GM18499 (cell line): ENCODE results near the gene FAM83C.
"Not testable (repeated sequence)": the region's sequence is repeated elsewhere in the genome, so short reads cannot be mapped to it uniquely, and the experiment has no call there.

Experiments
- ATAC-seq: cut with Tn5 transposase; IDR thresholded peaks from one replicate; pipeline ENCODE4 v1.9.1; 2021; ENCODE audit warnings: moderate number of reproducible peaks; ENCODE audit not compliant: insufficient read depth, unreplicated experiment

Gene FAM83C

DNA sequence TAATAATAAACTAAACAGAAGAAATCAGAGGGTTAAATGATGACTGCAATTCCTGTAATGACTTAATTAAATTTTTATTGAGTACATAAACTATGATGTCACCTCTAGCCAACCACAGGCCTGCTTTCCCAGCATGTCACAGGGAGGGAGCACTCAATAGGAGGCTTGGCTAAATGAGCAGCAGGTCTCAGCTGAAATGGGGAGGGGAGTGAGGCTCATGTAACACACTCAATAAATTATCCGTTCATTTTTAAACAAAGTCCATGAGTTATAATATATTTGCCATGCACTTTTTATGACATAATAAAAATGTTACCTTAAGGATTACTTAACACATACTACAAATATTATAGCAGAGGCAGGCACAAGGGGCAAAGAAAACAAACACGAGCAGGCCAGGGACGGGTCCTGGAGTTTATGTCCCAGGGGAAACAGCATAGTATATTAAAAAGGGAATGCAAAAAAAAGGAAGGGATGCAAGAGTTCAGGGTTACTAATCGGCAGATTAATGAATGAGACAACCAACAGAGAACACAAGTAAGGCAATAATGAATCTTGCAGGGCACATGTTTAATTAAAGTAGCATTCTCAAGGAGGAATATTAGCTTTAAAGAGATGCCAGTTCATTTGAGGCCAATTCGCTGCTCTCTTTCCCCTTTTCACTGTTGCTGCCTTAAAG lies 27.1 kb upstream of the FAM83C start:
- no peak for ATAC-seq

DNA sequence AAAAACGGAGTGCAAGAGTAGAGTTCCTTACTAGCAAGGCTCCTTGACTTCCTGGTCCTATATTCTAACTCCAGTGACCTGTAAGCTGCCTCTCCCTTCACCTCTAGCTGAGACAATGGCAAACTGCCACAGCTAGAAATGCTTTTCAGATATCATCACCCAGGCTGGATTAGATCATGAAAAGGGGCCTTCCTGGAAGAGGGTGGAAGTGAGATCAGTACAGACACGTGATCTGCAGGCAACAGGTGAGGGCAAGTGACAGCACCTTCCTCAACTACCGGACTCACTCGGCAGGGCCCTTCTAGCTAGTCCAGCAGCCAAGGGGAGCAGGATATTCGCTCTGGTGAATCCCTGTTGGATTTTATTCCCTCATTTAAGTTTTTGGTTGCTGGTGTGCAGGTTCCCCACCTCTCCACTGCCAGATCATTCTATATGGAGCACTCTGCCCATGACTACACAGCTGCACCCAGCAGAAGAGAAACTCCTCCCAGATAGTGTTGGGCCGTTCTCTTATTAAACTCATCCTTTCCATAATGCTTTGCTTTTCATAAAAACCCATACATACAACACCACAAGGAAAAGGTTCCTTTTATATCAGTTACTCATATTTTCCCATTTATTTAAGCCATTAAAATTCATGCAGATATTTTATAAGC lies 26.4 kb upstream of the FAM83C start:
- ATAC-seq = no peak

DNA sequence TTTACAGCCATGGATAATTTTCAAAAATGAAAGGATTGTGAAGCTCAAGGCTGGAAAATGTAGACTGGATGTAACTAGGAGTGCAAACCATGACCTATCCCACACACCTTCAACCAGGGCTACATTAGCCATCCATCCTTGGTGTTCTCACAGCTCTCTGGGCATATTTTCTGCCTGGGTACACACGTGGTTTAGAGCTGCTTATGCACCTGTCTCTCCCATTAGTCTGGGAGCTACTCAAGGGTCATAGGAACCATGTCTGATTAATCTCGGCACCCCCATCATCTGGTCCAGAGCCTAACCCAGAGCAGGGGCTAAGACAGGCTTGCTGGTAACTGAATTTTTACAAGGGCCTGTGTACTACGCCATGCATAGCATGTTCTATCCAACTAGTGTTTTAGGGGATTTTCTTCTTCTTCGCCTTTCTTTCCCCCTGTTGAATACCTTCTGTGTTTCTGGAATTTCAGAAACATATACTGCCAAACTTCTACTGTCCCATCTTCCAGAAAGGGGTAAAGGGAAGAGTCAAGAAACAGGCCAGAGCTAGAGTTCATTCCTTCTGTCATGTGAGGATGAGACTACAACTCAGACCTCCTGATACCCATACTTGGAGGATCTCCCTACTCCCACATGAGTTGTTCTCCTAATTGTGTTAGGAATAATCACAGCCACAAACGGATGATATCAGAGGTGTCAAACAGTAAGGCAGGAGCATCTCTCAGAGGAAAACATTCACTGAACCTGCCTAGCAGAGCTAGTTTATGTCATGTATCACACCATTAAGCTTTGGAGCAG lies 25.4 kb upstream of the FAM83C start:
- ATAC-seq = no peak

DNA sequence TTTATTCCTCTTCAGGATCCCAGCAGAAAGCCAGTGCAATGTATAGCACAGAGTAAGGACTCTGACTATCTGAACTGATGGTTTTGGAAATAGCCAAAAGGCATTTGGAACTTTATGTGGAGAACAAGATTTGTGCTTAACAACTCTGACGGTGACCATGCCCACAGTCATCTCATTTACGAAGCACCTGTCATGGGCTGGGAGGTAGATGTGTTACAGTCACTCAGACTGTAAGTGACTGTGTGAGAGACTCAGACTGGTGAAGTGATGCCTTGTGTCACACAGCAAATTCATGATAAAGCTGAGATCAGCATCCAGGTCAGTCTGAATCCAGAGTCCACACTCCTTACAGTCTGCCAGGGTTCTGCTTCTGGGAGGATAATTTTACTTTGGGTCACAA lies 23.9 kb upstream of the FAM83C start:
- ATAC-seq = no peak

DNA sequence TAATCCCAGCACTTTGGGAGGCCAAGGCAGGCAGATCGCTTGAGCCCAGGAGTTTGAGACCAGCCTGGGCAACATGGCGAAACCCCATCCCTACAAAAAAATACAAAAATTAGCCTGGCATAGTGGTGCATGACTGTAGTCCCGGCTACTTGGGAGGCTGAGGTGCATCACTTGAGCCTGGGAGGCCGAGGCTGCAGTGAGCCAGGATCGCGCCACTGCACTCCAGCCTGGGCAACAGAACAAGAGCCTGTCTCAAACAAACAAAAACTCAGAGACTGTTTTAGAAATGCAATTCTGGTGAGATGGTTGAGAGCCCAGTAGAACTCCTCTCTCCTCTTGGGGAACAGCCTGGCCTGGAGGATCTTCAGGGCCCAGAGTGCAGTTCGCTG lies 23.4 kb upstream of the FAM83C start:
- not testable (repeated sequence) for ATAC-seq

DNA sequence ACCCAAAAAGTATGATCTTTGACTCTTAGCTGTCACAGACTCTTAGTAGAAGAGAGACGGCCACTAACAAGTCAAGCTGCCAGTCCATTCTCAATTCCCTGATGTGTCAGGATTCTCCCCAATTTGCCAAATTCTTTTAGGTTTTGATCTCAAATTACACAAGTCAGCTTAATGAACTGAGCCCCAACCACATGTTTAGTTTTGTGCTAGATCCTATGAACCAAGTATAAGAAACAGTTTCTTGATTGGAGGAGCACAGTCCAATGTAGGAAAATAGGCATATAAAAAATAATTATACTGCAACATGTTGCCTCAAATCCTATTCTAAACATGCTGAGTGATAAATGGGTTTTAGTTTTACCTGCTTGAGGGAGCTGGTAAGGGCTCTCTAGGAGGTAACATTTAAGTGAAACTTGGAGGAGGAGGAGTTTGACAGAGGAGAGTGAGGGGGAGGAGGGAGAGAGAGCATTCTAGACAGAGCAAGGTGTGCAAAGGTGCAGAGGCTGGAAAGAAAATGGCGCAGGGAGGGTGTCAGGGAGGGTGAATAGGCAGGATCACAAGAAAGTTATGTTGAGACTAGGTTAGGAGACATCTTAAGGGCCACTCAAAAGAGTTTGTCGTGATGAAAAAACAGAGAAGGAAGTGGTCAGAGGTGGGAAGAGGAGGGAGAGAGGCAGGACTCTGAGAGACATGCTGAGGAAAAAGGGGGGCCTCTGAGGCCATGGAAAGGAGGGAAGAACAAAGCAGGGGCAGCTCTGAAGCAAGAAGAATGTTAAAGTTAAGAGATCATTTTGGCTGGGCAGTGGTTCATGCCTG lies 22.8 kb upstream of the FAM83C start:
- ATAC-seq = no peak

DNA sequence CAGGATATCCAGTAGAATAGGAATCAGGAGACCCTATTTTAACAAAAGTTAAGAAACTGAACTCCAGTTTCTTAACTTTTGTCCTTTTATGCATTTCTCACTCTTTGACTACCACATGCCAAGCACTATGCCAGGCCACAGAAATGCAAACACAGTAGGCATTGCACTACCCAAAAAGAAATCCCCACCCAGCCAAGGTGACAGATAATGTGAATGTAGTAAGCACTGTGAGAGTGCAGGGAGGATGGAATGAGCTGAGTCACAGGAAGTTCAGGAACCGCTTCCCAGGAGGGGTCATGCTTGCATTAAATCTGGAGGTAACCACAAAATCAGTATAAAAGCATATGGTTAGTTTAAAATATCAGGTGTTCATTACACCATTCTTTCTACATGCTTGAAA lies 20.1 kb upstream of the FAM83C start:
- ATAC-seq = no peak

DNA sequence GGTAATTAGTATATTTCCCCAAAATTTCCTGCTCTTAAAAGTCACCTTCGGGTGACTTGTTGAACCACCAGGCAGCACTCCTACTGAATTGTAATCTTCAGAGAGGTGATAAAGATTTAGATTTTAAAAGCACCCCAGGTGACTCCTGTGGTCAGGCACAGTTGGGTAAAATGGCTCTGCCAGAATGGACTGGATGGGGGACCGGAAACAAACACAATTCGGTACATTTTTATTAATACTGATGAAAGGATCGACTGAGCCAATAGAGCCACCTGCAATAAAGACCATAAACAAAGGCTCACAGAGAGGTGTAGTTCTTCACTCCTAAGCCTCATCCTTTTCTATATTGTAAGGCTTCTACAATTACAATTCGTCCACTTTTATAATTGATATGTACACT lies 19.6 kb upstream of the FAM83C start:
- no peak for ATAC-seq

DNA sequence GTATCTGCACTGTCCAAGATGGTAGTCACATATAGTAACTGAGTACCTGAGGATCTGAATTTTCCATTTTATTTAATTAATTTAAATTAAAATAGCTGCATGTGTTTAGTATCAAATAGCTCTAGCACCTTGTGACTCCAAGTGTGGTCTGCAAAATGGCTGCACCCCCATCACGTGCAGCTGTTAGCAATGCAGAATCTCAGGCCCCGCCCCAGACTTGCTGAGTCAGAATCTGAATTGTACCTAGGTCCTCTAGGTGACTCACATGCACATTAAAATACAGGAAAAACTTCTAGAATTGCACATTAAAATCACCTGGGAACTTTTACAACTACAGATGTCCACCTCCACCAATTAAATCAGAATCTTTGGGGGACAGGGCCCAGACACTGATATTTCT lies 19.2 kb upstream of the FAM83C start:
- no peak for ATAC-seq

DNA sequence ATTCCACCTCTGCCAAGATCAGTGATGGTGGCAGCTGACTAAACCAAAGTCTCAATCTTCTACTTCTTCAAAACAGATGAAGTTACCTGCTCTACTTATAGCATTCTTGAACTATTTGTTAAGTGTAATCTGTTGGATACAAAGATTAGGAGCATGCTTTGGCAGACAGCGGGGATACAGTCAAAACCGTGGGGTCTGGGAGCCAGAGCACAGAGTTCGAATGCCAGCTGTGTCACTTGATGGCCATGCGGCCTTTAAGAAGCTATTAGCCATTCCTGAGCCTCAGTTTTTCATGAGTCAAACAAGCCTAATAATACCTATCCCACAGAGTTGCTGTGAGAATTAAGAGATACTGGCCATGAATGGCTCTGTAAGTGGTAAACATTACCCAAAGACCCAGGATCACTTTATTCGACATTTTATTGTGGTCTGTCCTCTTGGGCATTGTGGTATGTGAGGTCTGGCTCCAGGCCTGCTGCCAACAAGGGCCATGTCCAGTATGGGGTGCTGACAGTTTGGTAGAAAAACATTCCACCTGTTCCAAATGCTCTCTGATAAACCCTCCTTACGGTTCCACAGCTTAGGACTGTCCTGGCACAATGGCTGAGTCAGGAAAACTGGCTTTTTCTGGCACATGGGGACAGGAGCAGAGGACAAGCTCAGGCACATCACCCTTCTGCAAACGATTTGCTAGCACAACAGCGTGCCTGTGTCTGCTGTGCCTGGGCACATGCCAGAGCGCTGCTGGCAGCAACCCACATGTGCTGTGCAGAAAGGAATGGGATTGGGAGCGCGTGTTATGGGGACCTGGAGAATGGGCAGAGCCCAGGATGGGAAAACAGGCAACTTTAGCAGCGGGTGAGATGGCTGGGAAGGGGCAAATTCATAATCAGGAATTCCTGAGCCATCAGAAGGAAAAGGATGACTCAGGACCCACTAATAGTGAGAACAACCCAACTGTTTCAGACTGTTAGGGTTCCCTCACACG lies 15.7 kb upstream of the FAM83C start:
- ATAC-seq = no peak

DNA sequence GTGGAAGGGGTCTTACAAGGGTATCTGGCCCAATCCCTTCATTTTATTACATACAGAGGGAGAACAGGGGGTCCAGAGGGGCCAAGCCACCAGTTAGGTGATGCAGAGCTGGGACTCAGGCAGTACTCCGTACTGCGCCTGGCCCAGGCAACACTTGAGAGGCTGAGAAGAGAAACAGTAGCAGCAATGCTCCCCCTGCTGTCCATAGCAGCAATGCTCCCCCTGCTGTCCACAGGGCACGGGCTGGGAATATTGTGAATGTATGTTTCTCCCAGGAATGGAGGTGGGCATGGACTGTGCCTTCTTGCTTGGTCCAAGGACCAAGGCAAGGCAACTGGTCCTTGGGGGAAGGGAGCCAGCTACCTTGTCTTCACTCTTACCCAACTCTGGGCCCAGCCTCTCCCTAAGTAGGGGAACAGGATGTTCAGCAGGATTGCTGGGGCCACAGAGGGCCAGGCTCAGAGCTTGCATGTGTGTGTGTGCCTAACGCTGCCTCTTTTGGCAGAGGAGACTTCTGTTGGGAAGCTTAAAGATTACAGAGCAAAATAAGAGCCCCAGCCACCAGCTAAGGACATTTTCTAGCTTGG lies 14.8 kb upstream of the FAM83C start:
- no peak for ATAC-seq

DNA sequence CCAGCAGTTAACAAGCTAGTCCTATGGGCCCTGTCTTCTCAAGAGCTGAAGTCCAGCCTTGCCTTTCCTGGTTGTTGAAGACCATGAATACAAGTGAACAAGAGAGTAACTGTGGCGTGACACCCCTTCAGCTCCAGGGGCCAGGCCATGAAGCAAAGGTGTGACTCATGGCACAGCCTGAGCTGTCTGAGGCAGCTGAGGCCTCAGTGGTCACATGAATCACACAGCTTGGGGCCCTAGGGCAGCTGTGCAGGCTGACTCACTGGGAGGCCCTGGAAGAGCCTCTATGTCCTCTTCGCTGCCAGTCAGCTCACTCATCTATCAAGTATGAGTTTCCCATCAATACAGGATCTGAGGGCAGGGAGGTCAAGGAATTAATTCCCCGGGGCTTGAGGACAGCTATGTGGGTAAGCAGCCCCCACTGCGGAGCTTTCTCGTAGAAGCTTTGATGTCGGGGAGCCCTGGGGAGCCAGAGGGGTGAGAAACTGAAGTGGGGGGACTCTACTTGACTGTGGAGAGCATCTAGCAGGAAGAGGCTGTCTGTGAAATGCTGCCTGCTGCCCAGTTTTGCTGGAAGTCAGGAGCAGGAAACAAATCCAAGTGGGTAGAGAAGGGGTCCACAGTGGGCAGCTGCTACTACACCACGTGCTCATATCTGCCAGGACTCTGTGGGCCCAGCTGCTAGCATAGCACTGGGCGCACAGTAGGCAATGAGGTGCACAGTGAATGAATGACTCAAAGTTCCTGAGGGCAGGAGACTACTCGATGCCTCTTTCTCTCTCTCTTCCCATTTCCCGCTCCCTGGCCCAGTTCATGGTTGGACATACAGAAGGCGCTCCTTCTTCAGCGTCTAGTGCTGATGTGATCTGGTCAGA lies 13.7 kb upstream of the FAM83C start:
- ATAC-seq = no peak

DNA sequence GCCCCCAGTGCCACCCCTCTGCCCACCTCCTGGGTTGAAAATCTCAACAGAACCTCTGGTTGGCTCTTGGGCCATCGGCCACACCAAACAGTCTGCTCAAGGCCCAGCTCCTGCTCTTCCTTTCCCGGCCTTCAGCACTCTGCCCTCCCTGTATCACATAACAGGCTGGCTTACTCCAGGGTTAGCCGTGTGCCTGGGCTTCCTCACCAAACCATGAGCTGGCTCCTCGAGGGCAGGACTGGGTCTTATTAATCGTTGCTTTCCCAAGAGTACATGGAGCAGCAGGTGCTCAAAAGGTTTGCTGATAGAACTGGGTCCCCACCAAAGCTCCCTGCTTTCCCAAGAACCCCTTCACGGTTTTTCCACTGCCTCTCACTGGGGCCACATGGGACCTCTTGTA lies 12.7 kb upstream of the FAM83C start:
- ATAC-seq = no peak

DNA sequence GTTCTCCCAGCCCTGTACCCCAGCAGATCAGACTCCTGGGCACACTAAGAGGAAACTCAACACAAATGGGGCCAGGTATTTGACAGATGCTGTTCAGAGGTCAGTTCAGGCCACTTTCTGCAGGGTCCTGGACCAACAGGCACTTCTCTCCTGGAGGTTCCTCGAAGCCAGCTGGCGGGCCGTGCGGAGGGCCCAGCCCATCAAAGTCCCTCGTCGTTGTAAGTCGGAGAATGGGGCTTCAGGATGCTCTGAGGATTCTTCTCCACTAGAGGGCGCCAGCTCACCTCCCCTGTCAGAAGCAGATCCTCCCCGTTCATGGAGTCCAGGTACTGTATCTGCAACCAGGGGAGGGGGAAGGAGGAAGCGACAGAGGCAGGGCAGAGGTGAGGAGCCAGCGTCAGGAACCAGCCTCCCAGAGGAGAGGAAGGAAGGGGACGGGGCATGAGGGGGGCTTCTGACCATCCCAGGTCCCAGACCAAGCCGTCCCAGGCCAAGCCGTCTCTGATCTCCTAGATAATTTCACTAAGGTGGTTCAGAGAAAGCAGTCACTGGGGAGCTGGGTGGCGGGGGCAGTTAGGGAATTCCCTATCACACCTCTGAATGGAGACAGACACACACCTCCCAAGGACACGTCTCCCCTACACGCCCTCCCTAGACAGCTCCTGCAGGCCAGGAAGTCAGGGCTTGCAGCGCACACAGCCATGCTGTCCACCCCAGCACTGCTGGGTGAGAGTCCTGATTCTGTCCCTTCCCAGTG lies 11.7 kb upstream of the FAM83C start:
- ATAC-seq = no peak

DNA sequence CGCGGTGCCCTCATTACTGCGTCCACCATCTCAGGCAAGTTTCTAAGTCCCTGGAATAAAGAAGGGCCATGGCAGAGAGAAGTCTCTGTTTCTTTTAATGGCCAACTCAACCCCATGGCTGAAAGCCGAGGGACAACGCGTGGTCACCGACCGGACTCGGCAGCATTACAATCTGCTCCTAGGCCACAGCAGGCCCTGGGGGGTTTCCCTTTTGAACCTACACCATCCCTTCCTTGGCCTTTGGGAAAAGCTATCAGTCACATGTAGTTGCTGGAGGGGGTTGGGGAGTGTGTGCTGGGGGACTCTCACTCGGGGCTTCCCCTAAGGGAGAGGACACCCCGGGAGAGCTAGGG lies 11.1 kb upstream of the FAM83C start:
- no peak for ATAC-seq

DNA sequence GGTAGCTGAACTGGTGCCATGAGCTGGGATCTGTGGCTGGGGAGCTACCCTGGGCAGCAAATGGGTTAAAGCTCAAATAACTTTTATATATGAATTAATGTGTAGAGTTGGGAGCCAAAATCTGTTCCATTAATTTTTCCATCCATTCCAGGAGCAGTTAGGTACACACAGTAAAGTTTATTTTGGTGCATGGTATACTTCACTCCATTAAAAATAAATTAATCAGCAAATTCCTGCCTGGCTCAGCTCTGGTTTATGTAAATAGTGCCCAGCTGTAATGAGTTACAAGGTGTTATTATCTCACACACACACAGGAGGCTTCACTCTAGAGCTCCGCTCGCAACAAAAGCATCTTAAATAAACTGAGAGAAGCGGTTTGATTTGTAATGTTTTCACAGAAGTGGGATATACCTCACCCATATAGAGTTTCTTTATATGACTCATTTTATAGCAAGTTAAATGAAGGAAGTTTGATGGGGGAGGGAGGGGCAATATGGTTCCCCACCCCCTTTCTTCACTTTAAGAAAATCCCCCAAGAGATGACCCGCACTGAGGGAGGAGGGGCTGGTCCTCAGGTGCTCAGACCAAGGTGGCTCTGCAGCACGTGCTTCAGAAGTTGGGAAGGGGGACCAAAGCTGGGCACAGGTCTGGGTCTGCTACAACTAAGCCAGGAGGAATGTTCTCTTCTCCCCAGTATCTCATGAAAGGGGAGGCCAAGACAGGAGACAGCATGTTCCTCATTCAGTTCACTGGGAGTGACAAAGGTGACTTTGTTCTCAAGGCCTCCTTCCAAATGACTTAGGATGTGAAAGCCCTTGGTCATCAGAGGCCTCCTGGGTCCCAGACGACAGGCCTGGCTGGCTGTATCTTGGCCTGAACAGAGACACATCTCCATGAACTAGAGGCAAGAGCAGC lies 10.5 kb upstream of the FAM83C start:
- no peak for ATAC-seq

DNA sequence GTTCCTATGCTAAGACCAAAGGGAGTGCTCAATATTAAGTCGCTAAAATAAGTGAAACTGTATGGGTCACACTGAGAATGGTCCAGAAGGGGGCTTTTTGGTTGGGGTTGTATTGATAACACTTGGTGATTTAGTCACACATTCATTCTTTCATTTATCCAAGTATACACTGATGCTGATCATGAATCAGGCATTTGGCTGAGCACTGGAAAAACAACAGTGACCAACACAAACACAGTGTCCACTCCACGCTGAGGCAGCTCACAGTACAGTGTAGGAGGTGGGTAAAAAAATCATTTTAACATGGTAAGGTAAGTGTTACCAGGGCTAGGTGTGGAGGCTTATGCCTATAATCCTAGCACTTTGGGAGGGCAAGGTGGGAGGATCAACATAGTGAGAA lies 9.2 kb upstream of the FAM83C start:
- ATAC-seq = no peak
